ENCODE results near the gene CASR.

Gene CASR

GRCh38 chr3:122271246-122271898, 87.9 kb downstream of the CASR start:
- Histone ChIP-seq H3K79me2 (ENCODE audit: control insufficient read depth, insufficient read depth, low read length) (no peaks in the 10 kb centered on the region), H3K4me3 (ENCODE audit: low read length) (no peak overlapping the region), H2BK120ac (ENCODE audit: low read depth, low read length) (no peak overlapping the region), H4K8ac (ENCODE audit: low read depth, low read length) (no peak overlapping the region), H3K23ac (ENCODE audit: low read length) (no peak overlapping the region), H3K4ac (ENCODE audit: low read depth, low read length) (no peak overlapping the region), H3K18ac (ENCODE audit: low read length) (no peak overlapping the region), H3K27me3 (ENCODE audit: insufficient read depth, low read length, poor library complexity) (no peaks in the 10 kb centered on the region), H2AK5ac (ENCODE audit: low read length) (no peak overlapping the region), H3K79me1 (ENCODE audit: low read length) (no peaks in the 10 kb centered on the region), H4K5ac (ENCODE audit: low read length) (no peak overlapping the region), H3K56ac (ENCODE audit: low read length) (no peak overlapping the region), H2BK5ac (ENCODE audit: low read length) (no peak overlapping the region), H3K4me2 (ENCODE audit: low read length) (no peak overlapping the region), H3K27ac (ENCODE audit: low read depth, low read length) (no peak overlapping the region), H3K4me1 (ENCODE audit: control insufficient read depth, low read depth, low read length) (no peaks in the 10 kb centered on the region), H3K36me3 (ENCODE audit: control insufficient read depth, insufficient read depth, low read length) (no peaks in the 10 kb centered on the region), H2BK15ac (replicated peaks; ENCODE audit: low read depth) (no peak overlapping the region), H3K9ac (ENCODE audit: low read length) (no peak overlapping the region)
- no CpG with 5 or more reads among the region's 3 CpGs for WGBS (ENCODE audit: extremely low coverage, insufficient coverage, low lambda C conversion rate)
- DNase-seq = no peak

- no peak for DNase-seq
- no peak overlapping the region for H4K8ac ChIP-seq (ENCODE audit: low read depth, low read length)
- H2BK5ac ChIP-seq (ENCODE audit: low read length) = no peak overlapping the region
- no peak overlapping the region for H3K18ac ChIP-seq (ENCODE audit: low read length)
- H3K79me1 ChIP-seq (ENCODE audit: low read length) = no peaks in the 10 kb centered on the region
- no peak overlapping the region for H4K5ac ChIP-seq (ENCODE audit: low read length)
- H3K36me3 ChIP-seq (ENCODE audit: control insufficient read depth, insufficient read depth, low read length) = no peaks in the 10 kb centered on the region
- H2BK15ac ChIP-seq (replicated peaks; ENCODE audit: low read depth) = no peak overlapping the region
- H3K4me1 ChIP-seq (ENCODE audit: control insufficient read depth, low read depth, low read length) = no peaks in the 10 kb centered on the region
- H3K56ac ChIP-seq (ENCODE audit: low read length) = no peak overlapping the region
- no peak overlapping the region for H3K23ac ChIP-seq (ENCODE audit: low read length)
- H3K27me3 ChIP-seq (ENCODE audit: insufficient read depth, low read length, poor library complexity) = no peaks in the 10 kb centered on the region
- H2AK5ac ChIP-seq (ENCODE audit: low read length) = no peak overlapping the region
- no peak overlapping the region for H3K4me3 ChIP-seq (ENCODE audit: low read length)
- no peaks in the 10 kb centered on the region for H3K79me2 ChIP-seq (ENCODE audit: control insufficient read depth, insufficient read depth, low read length)
- H3K4ac ChIP-seq (ENCODE audit: low read depth, low read length) = no peak overlapping the region
- no peak overlapping the region for H2BK120ac ChIP-seq (ENCODE audit: low read depth, low read length)
- H3K27ac ChIP-seq (ENCODE audit: low read depth, low read length) = no peak overlapping the region
- H3K9ac ChIP-seq (ENCODE audit: low read length) = no peak overlapping the region
- H3K4me2 ChIP-seq (ENCODE audit: low read length) = no peak overlapping the region
These were observed 89.4 kb downstream of the CASR start for GRCh38 chr3:122272879-122273278.

DNA sequence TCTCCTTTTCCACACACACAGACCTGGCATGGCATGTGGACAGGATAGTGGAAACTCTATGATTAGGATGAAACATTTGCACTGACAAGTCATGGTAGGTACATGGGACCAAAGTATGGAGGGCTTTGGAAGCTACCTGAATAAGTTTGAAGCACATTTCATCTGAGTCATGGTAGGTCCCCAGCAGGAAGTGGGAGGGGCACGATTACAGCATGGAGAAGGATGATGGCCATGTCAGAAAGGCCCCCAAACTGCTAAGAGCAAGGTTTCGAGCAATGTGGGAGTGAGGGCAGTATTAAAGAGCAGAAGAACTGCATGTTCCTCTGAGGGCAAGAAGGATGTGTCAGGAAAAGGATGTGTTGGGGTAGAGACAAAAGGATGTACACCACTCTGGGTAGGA, 90.0 kb downstream of the CASR start:
- H3K27me3 ChIP-seq (ENCODE audit: insufficient read depth, low read length, poor library complexity) = no peaks in the 10 kb centered on the region
- H3K79me2 ChIP-seq (ENCODE audit: control insufficient read depth, insufficient read depth, low read length) = no peaks in the 10 kb centered on the region
- no peak overlapping the region for H2BK120ac ChIP-seq (ENCODE audit: low read depth, low read length)
- no CpG with 5 or more reads among the region's 2 CpGs for WGBS (ENCODE audit: extremely low coverage, insufficient coverage, low lambda C conversion rate)
- no peaks in the 10 kb centered on the region for H3K79me1 ChIP-seq (ENCODE audit: low read length)
- no peak overlapping the region for H4K5ac ChIP-seq (ENCODE audit: low read length)
- H3K4me1 ChIP-seq (ENCODE audit: control insufficient read depth, low read depth, low read length) = no peaks in the 10 kb centered on the region
- H3K4me3 ChIP-seq (ENCODE audit: low read length) = no peak overlapping the region
- no peak overlapping the region for H2BK15ac ChIP-seq (replicated peaks; ENCODE audit: low read depth)
- H3K4me2 ChIP-seq (ENCODE audit: low read length) = no peak overlapping the region
- DNase-seq = no peak
- no peak overlapping the region for H3K18ac ChIP-seq (ENCODE audit: low read length)
- no peak overlapping the region for H3K9ac ChIP-seq (ENCODE audit: low read length)
- H3K23ac ChIP-seq (ENCODE audit: low read length) = no peak overlapping the region
- no peak overlapping the region for H4K8ac ChIP-seq (ENCODE audit: low read depth, low read length)
- H3K27ac ChIP-seq (ENCODE audit: low read depth, low read length) = no peak overlapping the region
- no peak overlapping the region for H3K4ac ChIP-seq (ENCODE audit: low read depth, low read length)
- no peaks in the 10 kb centered on the region for H3K36me3 ChIP-seq (ENCODE audit: control insufficient read depth, insufficient read depth, low read length)
- no peak overlapping the region for H2AK5ac ChIP-seq (ENCODE audit: low read length)
- H2BK5ac ChIP-seq (ENCODE audit: low read length) = no peak overlapping the region
- no peak overlapping the region for H3K56ac ChIP-seq (ENCODE audit: low read length)

- H3K4me3 ChIP-seq (ENCODE audit: low read length) = no peak overlapping the region
- WGBS (ENCODE audit: extremely low coverage, insufficient coverage, low lambda C conversion rate) = no CpG with 5 or more reads among the region's 3 CpGs
These were observed 98.4 kb downstream of the CASR start for GRCh38 chr3:122281891-122282290.

DNA sequence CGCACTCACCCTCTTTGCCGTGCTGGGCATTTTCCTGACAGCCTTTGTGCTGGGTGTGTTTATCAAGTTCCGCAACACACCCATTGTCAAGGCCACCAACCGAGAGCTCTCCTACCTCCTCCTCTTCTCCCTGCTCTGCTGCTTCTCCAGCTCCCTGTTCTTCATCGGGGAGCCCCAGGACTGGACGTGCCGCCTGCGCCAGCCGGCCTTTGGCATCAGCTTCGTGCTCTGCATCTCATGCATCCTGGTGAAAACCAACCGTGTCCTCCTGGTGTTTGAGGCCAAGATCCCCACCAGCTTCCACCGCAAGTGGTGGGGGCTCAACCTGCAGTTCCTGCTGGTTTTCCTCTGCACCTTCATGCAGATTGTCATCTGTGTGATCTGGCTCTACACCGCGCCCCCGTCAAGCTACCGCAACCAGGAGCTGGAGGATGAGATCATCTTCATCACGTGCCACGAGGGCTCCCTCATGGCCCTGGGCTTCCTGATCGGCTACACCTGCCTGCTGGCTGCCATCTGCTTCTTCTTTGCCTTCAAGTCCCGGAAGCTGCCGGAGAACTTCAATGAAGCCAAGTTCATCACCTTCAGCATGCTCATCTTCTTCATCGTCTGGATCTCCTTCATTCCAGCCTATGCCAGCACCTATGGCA, 100.5 kb downstream of the CASR start:
- Histone ChIP-seq H3K79me2 (ENCODE audit: control insufficient read depth, insufficient read depth, low read length) (no peaks in the 10 kb centered on the region), H2BK120ac (ENCODE audit: low read depth, low read length) (no peak overlapping the region), H3K36me3 (ENCODE audit: control insufficient read depth, insufficient read depth, low read length) (no peaks in the 10 kb centered on the region), H3K9ac (ENCODE audit: low read length) (no peak overlapping the region), H3K4me1 (ENCODE audit: control insufficient read depth, low read depth, low read length) (no peaks in the 10 kb centered on the region), H3K4ac (ENCODE audit: low read depth, low read length) (no peak overlapping the region), H2BK15ac (replicated peaks; ENCODE audit: low read depth) (no peak overlapping the region), H3K4me3 (ENCODE audit: low read length) (no peak overlapping the region), H3K56ac (ENCODE audit: low read length) (no peak overlapping the region), H3K79me1 (ENCODE audit: low read length) (no peaks in the 10 kb centered on the region), H3K27me3 (ENCODE audit: insufficient read depth, low read length, poor library complexity) (no peaks in the 10 kb centered on the region), H3K4me2 (ENCODE audit: low read length) (no peak overlapping the region), H3K23ac (ENCODE audit: low read length) (no peak overlapping the region), H4K8ac (ENCODE audit: low read depth, low read length) (no peak overlapping the region), H2AK5ac (ENCODE audit: low read length) (no peak overlapping the region), H2BK5ac (ENCODE audit: low read length) (no peak overlapping the region), H3K27ac (ENCODE audit: low read depth, low read length) (no peak overlapping the region), H3K18ac (ENCODE audit: low read length) (no peak overlapping the region), H4K5ac (ENCODE audit: low read length) (no peak overlapping the region)
- DNase-seq = no peak
- no CpG with 5 or more reads among the region's 22 CpGs for WGBS (ENCODE audit: extremely low coverage, insufficient coverage, low lambda C conversion rate)

More at GRCh38 chr3:122281891-122282290, 98.4 kb downstream of the CASR start:
- H3K9ac ChIP-seq (ENCODE audit: low read length) = no peak overlapping the region
- H3K18ac ChIP-seq (ENCODE audit: low read length) = no peak overlapping the region
- peak overlapping the region; percentile 16 for H3K23ac ChIP-seq (ENCODE audit: low read length)
- no peaks in the 10 kb centered on the region for H3K27me3 ChIP-seq (ENCODE audit: insufficient read depth, low read length, poor library complexity)
- no peak overlapping the region for H2BK120ac ChIP-seq (ENCODE audit: low read depth, low read length)
- H2BK5ac ChIP-seq (ENCODE audit: low read length) = no peak overlapping the region
- H3K79me1 ChIP-seq (ENCODE audit: low read length) = no peaks in the 10 kb centered on the region
- H3K27ac ChIP-seq (ENCODE audit: low read depth, low read length) = no peak overlapping the region
- no peak overlapping the region for H3K4ac ChIP-seq (ENCODE audit: low read depth, low read length)
- no peak overlapping the region for H4K5ac ChIP-seq (ENCODE audit: low read length)
- no peak overlapping the region for H3K56ac ChIP-seq (ENCODE audit: low read length)
- DNase-seq = no peak
- no peak overlapping the region for H2AK5ac ChIP-seq (ENCODE audit: low read length)
- no peak overlapping the region for H3K4me2 ChIP-seq (ENCODE audit: low read length)
- H3K79me2 ChIP-seq (ENCODE audit: control insufficient read depth, insufficient read depth, low read length) = no peaks in the 10 kb centered on the region
- H3K4me1 ChIP-seq (ENCODE audit: control insufficient read depth, low read depth, low read length) = no peaks in the 10 kb centered on the region
- no peak overlapping the region for H4K8ac ChIP-seq (ENCODE audit: low read depth, low read length)
- H2BK15ac ChIP-seq (replicated peaks; ENCODE audit: low read depth) = no peak overlapping the region
- no peaks in the 10 kb centered on the region for H3K36me3 ChIP-seq (ENCODE audit: control insufficient read depth, insufficient read depth, low read length)

GRCh38 chr3:122284486-122284885, 101.0 kb downstream of the CASR start:
- no peak overlapping the region for H3K4me3 ChIP-seq (ENCODE audit: low read length)
- no peak overlapping the region for H3K4ac ChIP-seq (ENCODE audit: low read depth, low read length)
- no peaks in the 10 kb centered on the region for H3K4me1 ChIP-seq (ENCODE audit: control insufficient read depth, low read depth, low read length)
- H3K27ac ChIP-seq (ENCODE audit: low read depth, low read length) = no peak overlapping the region
- no peak overlapping the region for H2AK5ac ChIP-seq (ENCODE audit: low read length)
- no peak overlapping the region for H3K23ac ChIP-seq (ENCODE audit: low read length)
- H3K27me3 ChIP-seq (ENCODE audit: insufficient read depth, low read length, poor library complexity) = no peaks in the 10 kb centered on the region
- no peak overlapping the region for H2BK15ac ChIP-seq (replicated peaks; ENCODE audit: low read depth)
- no peak overlapping the region for H3K4me2 ChIP-seq (ENCODE audit: low read length)
- no peak overlapping the region for H3K18ac ChIP-seq (ENCODE audit: low read length)
- no peaks in the 10 kb centered on the region for H3K36me3 ChIP-seq (ENCODE audit: control insufficient read depth, insufficient read depth, low read length)
- H3K56ac ChIP-seq (ENCODE audit: low read length) = no peak overlapping the region
- no peak overlapping the region for H3K9ac ChIP-seq (ENCODE audit: low read length)
- no peaks in the 10 kb centered on the region for H3K79me1 ChIP-seq (ENCODE audit: low read length)
- DNase-seq = no peak
- H3K79me2 ChIP-seq (ENCODE audit: control insufficient read depth, insufficient read depth, low read length) = no peaks in the 10 kb centered on the region
- no peak overlapping the region for H4K5ac ChIP-seq (ENCODE audit: low read length)
- WGBS (ENCODE audit: extremely low coverage, insufficient coverage, low lambda C conversion rate) = no CpG with 5 or more reads among the region's 20 CpGs
- H4K8ac ChIP-seq (ENCODE audit: low read depth, low read length) = no peak overlapping the region
- H2BK5ac ChIP-seq (ENCODE audit: low read length) = no peak overlapping the region
- no peak overlapping the region for H2BK120ac ChIP-seq (ENCODE audit: low read depth, low read length)

All from mesendoderm (in vitro differentiated cells).